ENCODE results near the gene COL4A1.

DNA sequence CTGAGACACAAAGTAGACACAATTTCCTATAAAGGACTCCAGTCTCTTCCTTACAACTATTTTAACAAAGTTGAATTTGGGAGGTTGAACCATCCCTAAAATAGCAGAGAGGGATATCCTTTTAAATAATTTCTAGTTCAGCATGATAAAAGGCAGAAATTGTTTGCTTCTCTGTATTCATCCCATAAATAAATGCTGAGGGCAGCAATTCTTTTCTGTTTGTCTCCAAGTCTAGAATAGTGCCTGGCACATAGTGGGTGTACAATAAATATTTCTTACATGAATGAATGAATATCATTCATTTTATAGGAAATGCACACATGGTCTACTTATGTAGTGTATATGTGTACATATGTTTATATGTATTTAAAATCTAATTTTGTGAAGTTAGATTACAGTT, 12.3 kb downstream of the COL4A1 start:
- TF ChIP-seq EZH2phosphoT487 (IDR thresholded peaks at IDR 0.05; ENCODE audit: low read length), result no peak
- TF ChIP-seq CTCF (IDR thresholded peaks at IDR 0.05; ENCODE audit: low read length), result no peak

Data from MM.1S (cell line).